DOHH2 (cell line): Measurements from ENCODE around the gene SUFU.

Source experiments
- EZH2phosphoT487 ChIP-seq: fragments of 200-600 bp; sonication (generic); IDR thresholded peaks from 2 replicates; pipeline ENCODE4 v1.6.1; 2017; ENCODE audit warnings: borderline replicate concordance, mild to moderate bottlenecking, antibody characterized with exemption, low read length, moderate library complexity, mixed read lengths
- TF ChIP-seq, protein P1 (sequence below): fragments of 200-600 bp; sonication (generic); IDR thresholded peaks from one replicate; pipeline ENCODE4 v1.5.1; 2014; ENCODE audit warnings: antibody characterized with exemption, mild to moderate bottlenecking, low read depth, low read length; ENCODE audit not compliant: poor library complexity, severe bottlenecking

DNA sequence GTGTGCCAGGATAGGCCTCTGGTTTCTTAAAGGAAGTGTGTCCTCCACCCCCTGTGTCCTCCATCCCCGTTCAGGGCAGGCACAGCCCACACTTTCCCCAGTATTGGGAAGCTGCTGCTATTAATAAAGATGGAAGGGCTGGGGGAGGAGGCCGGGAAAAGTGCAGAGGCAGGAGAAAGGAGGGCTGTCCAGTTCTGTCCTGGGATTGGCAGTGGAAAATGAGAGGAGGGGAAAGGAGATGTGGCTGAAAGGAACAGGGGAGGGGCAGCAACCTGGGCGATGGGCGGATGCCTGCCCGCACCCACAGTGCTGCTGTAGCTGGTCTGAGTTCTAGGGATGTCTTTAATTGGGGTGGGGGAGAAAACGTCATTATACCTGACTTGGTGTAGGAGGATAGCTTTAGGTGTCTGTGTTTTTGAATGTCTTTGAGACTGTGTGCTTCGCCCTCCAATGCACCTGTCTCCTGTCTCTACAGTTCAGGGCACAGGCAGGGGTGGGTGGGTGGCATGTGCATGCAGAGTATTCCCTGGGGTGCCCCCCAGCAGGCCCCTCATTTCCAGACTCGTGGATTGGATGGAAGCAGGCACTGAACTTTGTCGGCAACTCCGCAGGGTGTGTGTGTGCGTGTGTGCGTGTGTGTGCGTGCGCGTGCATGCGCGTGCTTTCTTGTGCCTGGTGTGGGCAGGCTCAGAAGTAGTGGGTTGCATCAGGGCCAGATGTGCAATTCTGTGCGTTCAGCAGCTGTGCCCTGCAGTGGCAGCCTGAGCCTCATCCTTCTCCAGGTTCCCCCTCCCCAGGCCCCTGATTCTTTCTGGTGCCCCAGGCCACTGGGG, 143.1 kb downstream of the SUFU start:
- TF ChIP-seq, protein P1, sequence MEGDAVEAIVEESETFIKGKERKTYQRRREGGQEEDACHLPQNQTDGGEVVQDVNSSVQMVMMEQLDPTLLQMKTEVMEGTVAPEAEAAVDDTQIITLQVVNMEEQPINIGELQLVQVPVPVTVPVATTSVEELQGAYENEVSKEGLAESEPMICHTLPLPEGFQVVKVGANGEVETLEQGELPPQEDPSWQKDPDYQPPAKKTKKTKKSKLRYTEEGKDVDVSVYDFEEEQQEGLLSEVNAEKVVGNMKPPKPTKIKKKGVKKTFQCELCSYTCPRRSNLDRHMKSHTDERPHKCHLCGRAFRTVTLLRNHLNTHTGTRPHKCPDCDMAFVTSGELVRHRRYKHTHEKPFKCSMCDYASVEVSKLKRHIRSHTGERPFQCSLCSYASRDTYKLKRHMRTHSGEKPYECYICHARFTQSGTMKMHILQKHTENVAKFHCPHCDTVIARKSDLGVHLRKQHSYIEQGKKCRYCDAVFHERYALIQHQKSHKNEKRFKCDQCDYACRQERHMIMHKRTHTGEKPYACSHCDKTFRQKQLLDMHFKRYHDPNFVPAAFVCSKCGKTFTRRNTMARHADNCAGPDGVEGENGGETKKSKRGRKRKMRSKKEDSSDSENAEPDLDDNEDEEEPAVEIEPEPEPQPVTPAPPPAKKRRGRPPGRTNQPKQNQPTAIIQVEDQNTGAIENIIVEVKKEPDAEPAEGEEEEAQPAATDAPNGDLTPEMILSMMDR: no peak
- no peak for TF ChIP-seq EZH2phosphoT487
